ENCODE results near the gene CMTM8. TPM values are rescaled to one million over a fixed set of nuclear protein-coding genes. Genes with fewer than 3 reads are reported as not detected.

CMTM8 gene
- total and polyA plus RNA-seq, 10 of the 15 experiments (the other 5 are each of a cell fraction or from before 2014, with no cell fraction given): 0.11 to 0.23 TPM; not detected in 8

DNA sequence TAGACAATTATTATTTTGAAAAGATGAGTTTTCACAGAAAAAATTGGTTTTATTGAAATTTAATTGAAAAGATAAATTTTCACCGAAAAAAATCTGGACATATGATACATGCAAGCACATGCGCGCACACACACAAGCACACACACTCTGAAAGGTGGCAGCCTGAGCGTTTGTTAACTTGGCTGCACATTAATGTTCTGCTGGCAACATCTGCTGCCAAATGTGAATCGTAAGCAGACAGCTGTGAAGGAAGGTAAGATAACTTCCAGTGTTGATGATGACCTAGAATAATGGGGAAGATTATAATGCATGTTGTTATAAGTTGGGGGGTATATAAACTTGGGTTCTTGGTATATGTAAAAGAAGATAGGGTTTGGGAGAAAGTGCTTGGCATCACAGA is 134.8 kb downstream of the CMTM8 start:
- ATAC-seq: no peak
- intact Hi-C loops (cut with micrococcal nuclease; ENCODE audit: unreplicated experiment): loop anchor here (10.0 kb wide), 1 partner anchor 292 kb away; no protein-coding TSS in a partner anchor
- DNase-seq (ENCODE audit: low read depth, low spot score): no peak
- Histone ChIP-seq H3K36me3 (ENCODE audit: control insufficient read depth in 2 of 2, insufficient read depth in 2 of 2, low read length in 1 of 2) (no peaks in the 10 kb centered on the region), H2AFZ (ENCODE audit: control insufficient read depth, low read depth, low read length) (no peak overlapping the region), H4K20me1 (ENCODE audit: control insufficient read depth, insufficient read depth) (no peaks in the 10 kb centered on the region), H3K4me1 (ENCODE audit: control insufficient read depth, insufficient read depth, low read length) (peaks cover 4% of the 10 kb centered on the region; the same call in 1 of the 2 replicates), H3K4me3 (no peak overlapping the region), H3K27me3 (replicated peaks in 1 of 2; ENCODE audit: control insufficient read depth in 2 of 2, insufficient read depth in 2 of 2, low read length in 1 of 2) (peaks cover 0 to 3% of the 10 kb centered on the region in 2 experiments; a peak in 1 of 4 replicates), H3K9ac (ENCODE audit: control insufficient read depth, insufficient read depth, low read length) (no peak overlapping the region), H3K4me2 (ENCODE audit: control insufficient read depth, insufficient read depth) (no peak overlapping the region), H3K79me2 (ENCODE audit: control insufficient read depth, insufficient read depth, low read length) (no peaks in the 10 kb centered on the region), H3K27ac (ENCODE audit: control insufficient read depth, insufficient read depth) (no peak overlapping the region), H3K9me3 (replicated peaks; ENCODE audit: control insufficient read depth, insufficient read depth, low read length) (no peaks in the 10 kb centered on the region)
- CTCF ChIA-PET: interaction anchor here (1.9 to 10.0 kb wide), 5 partner anchors 10 to 96 kb away, joined by 8 to 201 read pairs (median 35); no protein-coding TSS in a partner anchor
- FAIRE-seq: no peak
- in situ Hi-C loops (cut with MboI): loop anchor here (10.0 kb wide), 1 partner anchor 292 kb away; no protein-coding TSS in a partner anchor
- SMC1A ChIA-PET (ENCODE audit: uncharacterized antibody, unreplicated experiment): interaction anchor here (1.0 to 6.4 kb wide), 6 partner anchors 17 to 95 kb away, joined by 5 to 78 read pairs (median 16); no protein-coding TSS in a partner anchor
- POLR2A ChIA-PET: interaction anchor here (0.6 kb wide), 1 partner anchor 64 kb away, joined by 5 read pairs; no protein-coding TSS in a partner anchor
- BruUV-seq (replicated peaks): no TSS peak
- TF ChIP-seq IRF4 (IDR thresholded peaks at IDR 0.05; ENCODE audit: low read depth, low read length) (no peak), BMI1 (IDR thresholded peaks at IDR 0.05; ENCODE audit: borderline replicate concordance) (no peak), NBN (IDR thresholded peaks at IDR 0.05) (no peak), PAX8 (IDR thresholded peaks at IDR 0.05) (no peak), ZZZ3 (IDR thresholded peaks at IDR 0.05; ENCODE audit: control insufficient read depth, insufficient read length, low read depth) (no peak)
- RAD21 ChIA-PET (ENCODE audit: unreplicated experiment): interaction anchor here (3.2 to 7.3 kb wide), 3 partner anchors 24 to 95 kb away, joined by 8 to 121 read pairs (median 24); no protein-coding TSS in a partner anchor
- WGBS (ENCODE audit: insufficient coverage, insufficient replicate concordance, low lambda C conversion rate, missing lambda C conversion rate): 71% methylated on average over 5 of the region's 5 CpGs

DNA sequence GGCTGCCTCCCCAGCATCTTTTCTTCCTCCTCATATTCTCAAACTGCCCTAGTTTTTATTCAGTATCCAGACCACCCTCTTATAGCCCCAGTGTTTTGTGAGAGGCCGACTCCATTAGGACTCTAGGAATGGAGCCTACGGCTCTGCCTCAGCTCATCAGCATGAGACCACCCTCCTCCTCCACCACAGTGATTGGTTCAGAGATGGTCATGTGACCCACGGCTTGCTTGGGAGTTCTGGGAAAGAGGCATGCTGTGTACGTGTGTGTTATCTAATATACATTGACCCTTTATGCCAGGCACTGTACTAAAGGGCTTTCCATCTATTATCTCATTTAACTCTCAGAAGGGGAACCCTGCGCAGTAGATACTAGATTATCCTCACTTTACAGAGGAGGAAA is 135.4 kb downstream of the CMTM8 start:
- ATAC-seq: no peak
- ChIA-PET SMC1A (ENCODE audit: uncharacterized antibody, unreplicated experiment) (interaction anchor here (1.0 to 6.4 kb wide), 22 partner anchors 9 to 137 kb away, joined by 3 to 106 read pairs (median 8); partner anchors contain the start of gene CMTM7), RAD21 (ENCODE audit: unreplicated experiment) (interaction anchor here (0.7 to 7.3 kb wide), 9 partner anchors 13 to 95 kb away, joined by 3 to 121 read pairs (median 5); no protein-coding TSS in a partner anchor), CTCF (interaction anchor here (1.0 to 10.0 kb wide), 20 partner anchors 9 to 124 kb away, joined by 3 to 201 read pairs (median 10); partner anchors contain the start of gene CMTM7), POLR2A (interaction anchor here (0.6 kb wide), 1 partner anchor 65 kb away, joined by 5 read pairs; no protein-coding TSS in a partner anchor)
- H3K36me3 ChIP-seq (ENCODE audit: control insufficient read depth in 2 of 2, insufficient read depth in 2 of 2, low read length in 1 of 2): no peaks in the 10 kb centered on the region
- no peak for DNase-seq (ENCODE audit: low read depth, low spot score)
- no peak overlapping the region for H2AFZ ChIP-seq (ENCODE audit: control insufficient read depth, low read depth, low read length)
- in situ Hi-C loops (cut with MboI) (loop anchor here (10.0 kb wide), 1 partner anchor 291 kb away; no protein-coding TSS in a partner anchor), intact Hi-C loops (cut with micrococcal nuclease; ENCODE audit: unreplicated experiment) (loop anchor here (10.0 kb wide), 1 partner anchor 291 kb away; no protein-coding TSS in a partner anchor)
- peaks cover 0 to 3% of the 10 kb centered on the region in 2 experiments; a peak in 1 of 4 replicates for H3K27me3 ChIP-seq (replicated peaks in 1 of 2; ENCODE audit: control insufficient read depth in 2 of 2, insufficient read depth in 2 of 2, low read length in 1 of 2)
- H3K9me3 ChIP-seq (replicated peaks; ENCODE audit: control insufficient read depth, insufficient read depth, low read length): no peaks in the 10 kb centered on the region
- no TSS peak for BruUV-seq (replicated peaks)
- no peak overlapping the region for H3K27ac ChIP-seq (ENCODE audit: control insufficient read depth, insufficient read depth)
- H4K20me1 ChIP-seq (ENCODE audit: control insufficient read depth, insufficient read depth): no peaks in the 10 kb centered on the region
- H3K4me1 ChIP-seq (ENCODE audit: control insufficient read depth, insufficient read depth, low read length): peaks cover 4% of the 10 kb centered on the region; the same call in 1 of the 2 replicates
- H3K4me3 ChIP-seq: no peak overlapping the region
- 61% methylated on average over 5 of the region's 5 CpGs for WGBS (ENCODE audit: insufficient coverage, insufficient replicate concordance, low lambda C conversion rate, missing lambda C conversion rate)
- no peak for FAIRE-seq
- no peak for TF ChIP-seq SREBF2 (IDR thresholded peaks at IDR 0.05; ENCODE audit: low read length)
- TF ChIP-seq MTA2 (IDR thresholded peaks at IDR 0.05; ENCODE audit: low read depth): no peak
- no peak overlapping the region for H3K9ac ChIP-seq (ENCODE audit: control insufficient read depth, insufficient read depth, low read length)
- H3K79me2 ChIP-seq (ENCODE audit: control insufficient read depth, insufficient read depth, low read length): no peaks in the 10 kb centered on the region
- no peak overlapping the region for H3K4me2 ChIP-seq (ENCODE audit: control insufficient read depth, insufficient read depth)
